ENCODE results near the gene HNRNPM. TPM values are rescaled to one million over a fixed set of nuclear protein-coding genes. Genes with fewer than 3 reads are reported as not detected.
"Not testable (repeated sequence)": the region's sequence is repeated elsewhere in the genome, so short reads cannot be mapped to it uniquely, and the experiment has no call there.

Gene HNRNPM
- total RNA-seq, 3 donors from 2014 or later = 84.8 to 153 (median 116) TPM

GRCh38 chr19:8441725-8442544 is 2.8 kb upstream of the HNRNPM start:
- Histone ChIP-seq H3K4me1 (peaks cover 0 to 10% of the 10 kb centered on the region in 2 donors), H3K9me3 (no peaks in the 10 kb centered on the region), H3K4me3 (no peak overlapping the region), H3K27me3 (no peaks in the 10 kb centered on the region), H3K27ac (no peak overlapping the region), H3K36me3 (no peaks in the 10 kb centered on the region)
- DNase-seq (ENCODE audit: low spot score in 2 of 2) = peak in 1 of 2 donors; percentile 15
- intact Hi-C loops (cut with DNase I; ENCODE audit: low total_unique reads) = no loop called here
- TF ChIP-seq POLR2A (IDR thresholded peaks at IDR 0.05) (no peak), CTCF (IDR thresholded peaks at IDR 0.05) (no peak), POLR2AphosphoS5 (IDR thresholded peaks at IDR 0.05) (no peak)

GRCh38 chr19:8444140-8444676 is 567 bp upstream of the HNRNPM start:
- H3K4me3 ChIP-seq = peak overlapping the region; percentile 84 to 100 (median 99)
- H3K27me3 ChIP-seq; intact Hi-C loops (cut with DNase I; ENCODE audit: low total_unique reads); H3K36me3 ChIP-seq; H3K9me3 ChIP-seq; DNase-seq (ENCODE audit: low spot score in 2 of 2): not testable (repeated sequence)
- peaks cover 4 to 31% of the 10 kb centered on the region in 2 donors for H3K4me1 ChIP-seq
- H3K27ac ChIP-seq = peak overlapping the region; percentile 98 to 100

GRCh38 chr19:8445488-8446001 is 770 bp downstream of the HNRNPM start:
- DNase-seq (ENCODE audit: low spot score in 2 of 2) = peak; percentile 55 to 79
- TF ChIP-seq POLR2AphosphoS5 (IDR thresholded peaks at IDR 0.05) = peak in 2 of 3 donors; percentile 8 to 14
- TF ChIP-seq POLR2A (IDR thresholded peaks at IDR 0.05) = no peak
- Histone ChIP-seq H3K27me3 (no peaks in the 10 kb centered on the region), H3K9me3 (no peaks in the 10 kb centered on the region), H3K4me3 (peak overlapping the region; percentile 84 to 100 (median 99)), H3K27ac (peak overlapping the region; percentile 98 to 100), H3K4me1 (peaks cover 4 to 32% of the 10 kb centered on the region in 2 donors), H3K36me3 (no peaks in the 10 kb centered on the region)
- intact Hi-C loops (cut with DNase I; ENCODE audit: low total_unique reads) = no loop called here

- no peak for TF ChIP-seq POLR2A (IDR thresholded peaks at IDR 0.05)
- no peak for TF ChIP-seq CTCF (IDR thresholded peaks at IDR 0.05)
- TF ChIP-seq POLR2AphosphoS5 (IDR thresholded peaks at IDR 0.05) = no peak
- no peaks in the 10 kb centered on the region for H3K36me3 ChIP-seq
- peak overlapping the region; percentile 98 to 100 for H3K27ac ChIP-seq
- H3K4me3 ChIP-seq = peak overlapping the region; percentile 84 to 100 (median 99)
- H3K9me3 ChIP-seq = no peaks in the 10 kb centered on the region
- peaks cover 4 to 32% of the 10 kb centered on the region in 2 donors for H3K4me1 ChIP-seq
- no peak for DNase-seq (ENCODE audit: low spot score in 2 of 2)
- H3K27me3 ChIP-seq = no peaks in the 10 kb centered on the region
- intact Hi-C loops (cut with DNase I; ENCODE audit: low total_unique reads) = no loop called here
Measured at GRCh38 chr19:8446061-8446709, 1.4 kb downstream of the HNRNPM start.

GRCh38 chr19:8449830-8450229 is 5.1 kb downstream of the HNRNPM start:
- Histone ChIP-seq H3K4me3 (no peak overlapping the region), H3K27ac (peak overlapping the region; percentile 8 to 10), H3K4me1 (peaks cover 6 to 52% of the 10 kb centered on the region in 2 donors), H3K27me3 (no peaks in the 10 kb centered on the region), H3K9me3 (no peaks in the 10 kb centered on the region), H3K36me3 (no peaks in the 10 kb centered on the region)
- intact Hi-C loops (cut with DNase I; ENCODE audit: low total_unique reads) = loop anchor here (5.0 kb wide), 1 partner anchor 888 kb away; no protein-coding TSS in a partner anchor
- peak in 1 of 2 donors; percentile 40 for DNase-seq (ENCODE audit: low spot score in 2 of 2)
- no peak for TF ChIP-seq POLR2AphosphoS5 (IDR thresholded peaks at IDR 0.05)
- TF ChIP-seq POLR2A (IDR thresholded peaks at IDR 0.05) = no peak
- no peak for TF ChIP-seq CTCF (IDR thresholded peaks at IDR 0.05)
